ENCODE measurements around the gene PRKG2. TPM values are rescaled to one million over a fixed set of nuclear protein-coding genes. Genes with fewer than 3 reads are reported as not detected.

PRKG2 gene
- total RNA-seq, 5 donors from 2014 or later (not counting 1 experiment from before 2014, with no cell fraction given): 0.49 to 2.9 (median 0.98) TPM

GRCh38 chr4:81218206-81218605, 3.2 kb upstream of the PRKG2 start:
- Histone ChIP-seq H3K27me3 (replicated peaks in 1 of 2; ENCODE audit: control insufficient read depth in 2 of 2, extremely low read depth in 1 of 2, insufficient read depth in 2 of 2, low read length in 1 of 2) (peaks cover 3 to 19% of the 10 kb centered on the region in 2 experiments), H3K4me3 (ENCODE audit: control insufficient read depth in 1 of 2, extremely low read depth in 1 of 2, low read length in 1 of 2) (no peak overlapping the region), H3K27ac (ENCODE audit: low read length) (no peak overlapping the region), H3K36me3 (ENCODE audit: control insufficient read depth in 2 of 2, extremely low read depth in 1 of 2, insufficient read depth in 1 of 2, low read length in 1 of 2) (no peaks in the 10 kb centered on the region), H3K9me3 (no peaks in the 10 kb centered on the region), H3K4me1 (ENCODE audit: control insufficient read depth in 1 of 2, extremely low read depth in 1 of 2, insufficient read depth in 2 of 2, low read length in 2 of 2) (peaks cover 0 to 3% of the 10 kb centered on the region in 2 experiments)
- DNase-seq (no peak), ATAC-seq (replicated peaks in 1 of 4) (no peak)
- 80% methylated on average over 1 of the region's 1 CpG for WGBS (ENCODE audit: insufficient coverage)
- Mint-ChIP-seq H3K27ac (no peak overlapping the region), H3K4me3 (no peak overlapping the region), H3K4me1 (peaks cover 7 to 13% (median 12%) of the 10 kb centered on the region in 3 donors), H3K36me3 (no peaks in the 10 kb centered on the region), H3K27me3 (peaks cover 33 to 51% of the 10 kb centered on the region in 2 donors), H3K9me3 (peaks cover 0 to 4% (median 0%) of the 10 kb centered on the region in 3 donors)
- CTCF ChIA-PET: no interaction called here
- POLR2A ChIA-PET: no interaction called here

GRCh38 chr4:81217779-81218178, 2.8 kb upstream of the PRKG2 start:
- H3K36me3 Mint-ChIP-seq: no peaks in the 10 kb centered on the region
- Histone ChIP-seq H3K4me3 (ENCODE audit: control insufficient read depth in 1 of 2, extremely low read depth in 1 of 2, low read length in 1 of 2) (no peak overlapping the region), H3K9me3 (no peaks in the 10 kb centered on the region), H3K27ac (ENCODE audit: low read length) (no peak overlapping the region), H3K36me3 (ENCODE audit: control insufficient read depth in 2 of 2, extremely low read depth in 1 of 2, insufficient read depth in 1 of 2, low read length in 1 of 2) (no peaks in the 10 kb centered on the region), H3K27me3 (replicated peaks in 1 of 2; ENCODE audit: control insufficient read depth in 2 of 2, extremely low read depth in 1 of 2, insufficient read depth in 2 of 2, low read length in 1 of 2) (peaks cover 5 to 19% of the 10 kb centered on the region in 2 experiments), H3K4me1 (ENCODE audit: control insufficient read depth in 1 of 2, extremely low read depth in 1 of 2, insufficient read depth in 2 of 2, low read length in 2 of 2) (peaks cover 0 to 3% of the 10 kb centered on the region in 2 experiments)
- DNase-seq: no peak
- H3K9me3 Mint-ChIP-seq: peaks cover 0 to 4% (median 0%) of the 10 kb centered on the region in 3 donors
- no peak overlapping the region for H3K4me3 Mint-ChIP-seq
- ChIA-PET CTCF (no interaction called here), POLR2A (no interaction called here)
- no peak overlapping the region for H3K27ac Mint-ChIP-seq
- H3K27me3 Mint-ChIP-seq: peaks cover 33 to 51% of the 10 kb centered on the region in 2 donors
- H3K4me1 Mint-ChIP-seq: peaks cover 7 to 13% (median 12%) of the 10 kb centered on the region in 3 donors
- WGBS (ENCODE audit: insufficient coverage): 70% methylated on average over 1 of the region's 3 CpGs
- ATAC-seq (replicated peaks in 1 of 4): no peak

- peaks cover 5 to 17% of the 10 kb centered on the region in 2 experiments for H3K27me3 ChIP-seq (replicated peaks in 1 of 2; ENCODE audit: control insufficient read depth in 2 of 2, extremely low read depth in 1 of 2, insufficient read depth in 2 of 2, low read length in 1 of 2)
- ChIA-PET POLR2A (no interaction called here), CTCF (no interaction called here)
- no peak for ATAC-seq (replicated peaks in 1 of 4)
- H3K4me3 Mint-ChIP-seq: peak overlapping the region in 1 of 3 donors; percentile 46
- H3K27me3 Mint-ChIP-seq: peaks cover 34 to 47% of the 10 kb centered on the region in 2 donors
- H3K27ac Mint-ChIP-seq: no peak overlapping the region
- H3K4me1 Mint-ChIP-seq: peaks cover 7 to 13% (median 12%) of the 10 kb centered on the region in 3 donors
- DNase-seq: no peak
- no CpG with 5 or more reads among the region's 4 CpGs for WGBS (ENCODE audit: insufficient coverage)
- no peaks in the 10 kb centered on the region for H3K9me3 Mint-ChIP-seq
- H3K36me3 ChIP-seq (ENCODE audit: control insufficient read depth in 2 of 2, extremely low read depth in 1 of 2, insufficient read depth in 1 of 2, low read length in 1 of 2): no peaks in the 10 kb centered on the region
- peaks cover 0 to 3% of the 10 kb centered on the region in 2 experiments for H3K4me1 ChIP-seq (ENCODE audit: control insufficient read depth in 1 of 2, extremely low read depth in 1 of 2, insufficient read depth in 2 of 2, low read length in 2 of 2)
- no peak overlapping the region for H3K27ac ChIP-seq (ENCODE audit: low read length)
- no peak overlapping the region for H3K4me3 ChIP-seq (ENCODE audit: control insufficient read depth in 1 of 2, extremely low read depth in 1 of 2, low read length in 1 of 2)
- no peaks in the 10 kb centered on the region for H3K9me3 ChIP-seq
- H3K36me3 Mint-ChIP-seq: no peaks in the 10 kb centered on the region
These were observed 909 bp upstream of the PRKG2 start for GRCh38 chr4:81215931-81216330.

- ATAC-seq (replicated peaks in 1 of 4) (no peak), DNase-seq (no peak)
- ChIA-PET CTCF (interaction anchor here in 1 of 2 donors (0.7 kb wide), 1 partner anchor 9 kb away, joined by 5 read pairs; no protein-coding TSS in a partner anchor), POLR2A (no interaction called here)
- Histone ChIP-seq H3K4me1 (ENCODE audit: control insufficient read depth in 1 of 2, extremely low read depth in 1 of 2, insufficient read depth in 2 of 2, low read length in 2 of 2) (peaks cover 0 to 3% of the 10 kb centered on the region in 2 experiments), H3K9me3 (no peaks in the 10 kb centered on the region), H3K4me3 (ENCODE audit: control insufficient read depth in 1 of 2, extremely low read depth in 1 of 2, low read length in 1 of 2) (no peak overlapping the region), H3K27ac (ENCODE audit: low read length) (no peak overlapping the region), H3K27me3 (replicated peaks in 1 of 2; ENCODE audit: control insufficient read depth in 2 of 2, extremely low read depth in 1 of 2, insufficient read depth in 2 of 2, low read length in 1 of 2) (peaks cover 6 to 16% of the 10 kb centered on the region in 2 experiments), H3K36me3 (ENCODE audit: control insufficient read depth in 2 of 2, extremely low read depth in 1 of 2, insufficient read depth in 1 of 2, low read length in 1 of 2) (no peaks in the 10 kb centered on the region)
- Mint-ChIP-seq H3K36me3 (no peaks in the 10 kb centered on the region), H3K4me3 (peak overlapping the region; percentile 31 to 56 (median 39)), H3K9me3 (peaks cover 0 to 6% (median 0%) of the 10 kb centered on the region in 3 donors), H3K4me1 (peaks cover 7 to 13% (median 12%) of the 10 kb centered on the region in 3 donors), H3K27ac (no peak overlapping the region), H3K27me3 (peaks cover 33 to 42% of the 10 kb centered on the region in 2 donors)
- 6% methylated on average over 33 of the region's 34 CpGs for WGBS (ENCODE audit: insufficient coverage)
These were observed 710 bp downstream of the PRKG2 start for GRCh38 chr4:81214144-81214880.

- H3K4me1 ChIP-seq (ENCODE audit: control insufficient read depth in 1 of 2, extremely low read depth in 1 of 2, insufficient read depth in 2 of 2, low read length in 2 of 2): peaks cover 0 to 3% of the 10 kb centered on the region in 2 experiments
- H3K27me3 ChIP-seq (replicated peaks in 1 of 2; ENCODE audit: control insufficient read depth in 2 of 2, extremely low read depth in 1 of 2, insufficient read depth in 2 of 2, low read length in 1 of 2): peaks cover 6 to 16% of the 10 kb centered on the region in 2 experiments
- DNase-seq (no peak), ATAC-seq (replicated peaks in 1 of 4) (no peak)
- ChIA-PET CTCF (no interaction called here), POLR2A (no interaction called here)
- Mint-ChIP-seq H3K4me1 (peaks cover 7 to 13% (median 12%) of the 10 kb centered on the region in 3 donors), H3K9me3 (peaks cover 0 to 6% (median 0%) of the 10 kb centered on the region in 3 donors), H3K27ac (no peak overlapping the region), H3K4me3 (no peak overlapping the region), H3K27me3 (peaks cover 33 to 36% of the 10 kb centered on the region in 2 donors), H3K36me3 (no peaks in the 10 kb centered on the region)
- H3K27ac ChIP-seq (ENCODE audit: low read length): no peak overlapping the region
- no peaks in the 10 kb centered on the region for H3K36me3 ChIP-seq (ENCODE audit: control insufficient read depth in 2 of 2, extremely low read depth in 1 of 2, insufficient read depth in 1 of 2, low read length in 1 of 2)
- WGBS (ENCODE audit: insufficient coverage): 18% methylated on average over 1 of the region's 6 CpGs
- H3K9me3 ChIP-seq: no peaks in the 10 kb centered on the region
- no peak overlapping the region for H3K4me3 ChIP-seq (ENCODE audit: control insufficient read depth in 1 of 2, extremely low read depth in 1 of 2, low read length in 1 of 2)
These were observed 1.4 kb downstream of the PRKG2 start for GRCh38 chr4:81213671-81214070.

GRCh38 chr4:81211956-81212355, 3.1 kb downstream of the PRKG2 start:
- Mint-ChIP-seq H3K27me3 (peaks cover 24 to 26% of the 10 kb centered on the region in 2 donors), H3K36me3 (no peaks in the 10 kb centered on the region), H3K9me3 (peaks cover 0 to 6% (median 0%) of the 10 kb centered on the region in 3 donors), H3K4me3 (no peak overlapping the region), H3K27ac (no peak overlapping the region), H3K4me1 (peaks cover 7 to 13% (median 12%) of the 10 kb centered on the region in 3 donors)
- Histone ChIP-seq H3K4me1 (ENCODE audit: control insufficient read depth in 1 of 2, extremely low read depth in 1 of 2, insufficient read depth in 2 of 2, low read length in 2 of 2) (peaks cover 0 to 3% of the 10 kb centered on the region in 2 experiments), H3K9me3 (no peaks in the 10 kb centered on the region), H3K36me3 (ENCODE audit: control insufficient read depth in 2 of 2, extremely low read depth in 1 of 2, insufficient read depth in 1 of 2, low read length in 1 of 2) (no peaks in the 10 kb centered on the region), H3K4me3 (ENCODE audit: control insufficient read depth in 1 of 2, extremely low read depth in 1 of 2, low read length in 1 of 2) (no peak overlapping the region), H3K27me3 (replicated peaks in 1 of 2; ENCODE audit: control insufficient read depth in 2 of 2, extremely low read depth in 1 of 2, insufficient read depth in 2 of 2, low read length in 1 of 2) (peaks cover 6 to 12% of the 10 kb centered on the region in 2 experiments), H3K27ac (ENCODE audit: low read length) (no peak overlapping the region)
- ChIA-PET POLR2A (no interaction called here), CTCF (no interaction called here)
- no peak for ATAC-seq (replicated peaks in 1 of 4)
- WGBS (ENCODE audit: insufficient coverage): 17% methylated on average over 1 of the region's 3 CpGs
- DNase-seq: no peak

Measured in T-cell (primary cell).